Right lobe of liver (tissue), 6 donors: ENCODE data around the gene RRAGD. TPM values are rescaled to one million over a fixed set of nuclear protein-coding genes. Genes with fewer than 3 reads are reported as not detected.

Experiments
- ATAC-seq, 4 donors: fragments of 200-7000 bp; cut with Tn5 transposase; one replicate each; pipeline ENCODE4 v1.9.1; 2020; ENCODE audit warnings: mild to moderate bottlenecking in 4 of 4, moderate library complexity in 4 of 4
- DNase-seq, 3 donors: peaks; one replicate each; pipeline ENCODE4 v3.0.0-alpha.2; 2020
- H3K27ac ChIP-seq, 3 donors: fragments of 200-600 bp; one replicate each; pipeline ENCODE4 v1.8.0; 2022
- H3K27me3 ChIP-seq, 2 donors: fragments of 200-600 bp; one replicate each; pipeline ENCODE4 v1.8.0; 2022
- H3K36me3 ChIP-seq, 4 donors: fragments of 200-600 bp; sonication (generic) in 1 of 4; one replicate each; pipeline versions ENCODE4 v1.5.1 to v1.8.0; 2017 to 2022; ENCODE audit warnings: control low read depth in 1 of 4
- H3K4me1 ChIP-seq, 4 donors: fragments of 200-600 bp; sonication (generic) in 1 of 4; one replicate each; pipeline versions ENCODE4 v1.5.1 to v1.8.0; 2017 to 2022; ENCODE audit warnings: control low read depth in 1 of 4
- H3K4me3 ChIP-seq, 3 donors: fragments of 200-600 bp; one replicate each; pipeline ENCODE4 v1.8.0; 2022
- H3K9me3 ChIP-seq, 4 donors: fragments of 200-600 bp; sonication (generic) in 1 of 4; one replicate each; pipeline versions ENCODE4 v1.5.1 to v1.8.0; 2017 to 2022; ENCODE audit warnings: control low read depth in 1 of 4
- POLR2A ChIP-seq: fragments of 450-650 bp; IDR thresholded peaks from one replicate; pipeline ENCODE4 v1.6.1; 2017; ENCODE audit warnings: antibody characterized with exemption, mild to moderate bottlenecking
- WGBS: methylation state at CpG from one replicate; pipeline ENCODE4 v1.1.6; 2018; ENCODE audit warnings: low coverage, low lambda C conversion rate; ENCODE audit not compliant: insufficient coverage; ENCODE audit errors: missing lambda C conversion rate; 5-methylcytosine and 5-hydroxymethylcytosine counted together
- intact Hi-C, 2 donors: fragments of 100-400 bp; cut with DNase I; formaldehyde crosslinking; loops; one replicate each; pipeline versions ENCODE4 v1.11.2 to v1.14.1; 2022
- total RNA-seq, 6 experiments: library from RNA; depleted of rRNA in 2 of 6; stranded (reverse); fragments of >200 nt in 2 of 6; fragmentation: NEBNext Ultra II Directional in 3 of 6; extraction: Animal tissue kit (Norgen Biotek cat#: 25700) in 3 of 6; gene quantifications; one replicate each; pipeline versions ENCODE4 v1.1.0 to v1.2.4, GENCODE V29; 2016 to 2023
- TF ChIP-seq, protein P1 (sequence below), 4 donors: fragments of 200-600 bp in 3 of 4; fragments of 450-650 bp in 1 of 4; IDR thresholded peaks; one replicate each; pipeline versions ENCODE4 v1.5.1 to v1.8.0; 2016 to 2022; ENCODE audit warnings: antibody characterized with exemption in 4 of 4, mild to moderate bottlenecking in 2 of 4
- donor health status: DM: no; HTN: yes; CAD: no.
- donor health status: DM: no; HTN: no; CAD: no.
- donor health status: DM: no; HTN: no; CAD: no.
- donor health status: DM: no; HTN: yes; CAD: no.
- donor health status: DM: no; HTN: yes; CAD: no.

The RRAGD gene
- total RNA-seq, 6 experiments from 2014 or later, result 7.1 to 18.7 (median 12.2) TPM

DNA sequence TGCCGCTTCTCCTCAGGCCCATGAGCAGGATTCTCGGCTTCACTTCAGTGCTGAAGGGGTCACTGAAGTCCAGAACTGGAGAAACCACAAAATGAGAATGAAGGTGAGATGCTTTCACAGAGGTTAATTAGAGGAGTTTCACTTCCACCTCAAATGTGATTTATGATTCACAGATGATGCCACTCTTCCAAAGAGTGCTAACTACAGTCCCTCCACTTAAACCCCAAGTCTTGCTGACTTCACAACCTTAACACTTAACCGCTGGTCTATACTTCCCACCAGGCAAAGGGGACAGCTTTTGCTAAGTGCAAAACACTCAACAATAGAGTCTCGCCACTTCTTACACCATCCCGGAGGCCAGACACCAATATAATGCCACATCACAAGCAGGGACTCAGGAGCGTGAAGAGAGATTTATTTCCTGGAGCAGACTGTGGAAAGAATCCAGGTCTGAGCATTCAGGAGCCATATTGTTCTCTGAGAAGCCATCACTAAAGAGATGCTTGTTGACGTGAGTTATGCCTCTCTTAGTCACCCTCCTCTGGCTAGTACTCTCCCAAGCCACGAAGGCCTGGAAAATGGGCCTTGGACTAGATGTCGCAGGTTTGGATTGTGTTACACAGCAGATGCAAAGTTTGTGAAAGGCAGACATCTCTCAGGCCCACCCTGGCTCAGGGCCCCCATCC is 24.4 kb downstream of the RRAGD start:
- H3K4me3 ChIP-seq, result no peak overlapping the region
- H3K27me3 ChIP-seq, result no peaks in the 10 kb centered on the region
- 89% methylated on average over 8 of the region's 9 CpGs for WGBS
- H3K9me3 ChIP-seq, result no peaks in the 10 kb centered on the region
- H3K4me1 ChIP-seq, result no peaks in the 10 kb centered on the region
- H3K36me3 ChIP-seq, result no peaks in the 10 kb centered on the region
- intact Hi-C loops, result no loop called here
- no peak overlapping the region for H3K27ac ChIP-seq
- ATAC-seq (no peak), DNase-seq (no peak)
- TF ChIP-seq POLR2A, result no peak
- TF ChIP-seq, protein P1, sequence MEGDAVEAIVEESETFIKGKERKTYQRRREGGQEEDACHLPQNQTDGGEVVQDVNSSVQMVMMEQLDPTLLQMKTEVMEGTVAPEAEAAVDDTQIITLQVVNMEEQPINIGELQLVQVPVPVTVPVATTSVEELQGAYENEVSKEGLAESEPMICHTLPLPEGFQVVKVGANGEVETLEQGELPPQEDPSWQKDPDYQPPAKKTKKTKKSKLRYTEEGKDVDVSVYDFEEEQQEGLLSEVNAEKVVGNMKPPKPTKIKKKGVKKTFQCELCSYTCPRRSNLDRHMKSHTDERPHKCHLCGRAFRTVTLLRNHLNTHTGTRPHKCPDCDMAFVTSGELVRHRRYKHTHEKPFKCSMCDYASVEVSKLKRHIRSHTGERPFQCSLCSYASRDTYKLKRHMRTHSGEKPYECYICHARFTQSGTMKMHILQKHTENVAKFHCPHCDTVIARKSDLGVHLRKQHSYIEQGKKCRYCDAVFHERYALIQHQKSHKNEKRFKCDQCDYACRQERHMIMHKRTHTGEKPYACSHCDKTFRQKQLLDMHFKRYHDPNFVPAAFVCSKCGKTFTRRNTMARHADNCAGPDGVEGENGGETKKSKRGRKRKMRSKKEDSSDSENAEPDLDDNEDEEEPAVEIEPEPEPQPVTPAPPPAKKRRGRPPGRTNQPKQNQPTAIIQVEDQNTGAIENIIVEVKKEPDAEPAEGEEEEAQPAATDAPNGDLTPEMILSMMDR (IDR thresholded peaks at IDR 0.05), result no peak

GRCh38 chr6:89386917-89387491 is 25.1 kb downstream of the RRAGD start:
- Histone ChIP-seq H3K9me3 (no peaks in the 10 kb centered on the region), H3K27me3 (no peaks in the 10 kb centered on the region), H3K4me1 (no peaks in the 10 kb centered on the region), H3K4me3 (no peak overlapping the region), H3K27ac (no peak overlapping the region), H3K36me3 (no peaks in the 10 kb centered on the region)
- ATAC-seq (no peak), DNase-seq (no peak)
- intact Hi-C loops, result no loop called here
- WGBS, result 87% methylated on average over 6 of the region's 6 CpGs
- TF ChIP-seq POLR2A, result no peak
- TF ChIP-seq, protein P1 (IDR thresholded peaks at IDR 0.05), result no peak

GRCh38 chr6:89385846-89386245 is 26.2 kb downstream of the RRAGD start:
- Histone ChIP-seq H3K27ac (no peak overlapping the region), H3K27me3 (no peaks in the 10 kb centered on the region), H3K9me3 (no peaks in the 10 kb centered on the region), H3K4me1 (no peaks in the 10 kb centered on the region), H3K36me3 (no peaks in the 10 kb centered on the region), H3K4me3 (no peak overlapping the region)
- ATAC-seq (no peak), DNase-seq (no peak)
- 100% methylated on average over 3 of the region's 7 CpGs for WGBS
- TF ChIP-seq POLR2A, result no peak
- TF ChIP-seq, protein P1 (IDR thresholded peaks at IDR 0.05), result no peak
- intact Hi-C loops, result no loop called here

GRCh38 chr6:89385156-89385667 is 26.9 kb downstream of the RRAGD start:
- TF ChIP-seq, protein P1 (IDR thresholded peaks at IDR 0.05), result no peak
- H3K27ac ChIP-seq, result no peak overlapping the region
- WGBS, result 83% methylated on average over 3 of the region's 5 CpGs

More at GRCh38 chr6:89385156-89385667, 26.9 kb downstream of the RRAGD start:
- H3K4me3 ChIP-seq, result no peak overlapping the region
- no peaks in the 10 kb centered on the region for H3K27me3 ChIP-seq
- intact Hi-C loops, result no loop called here
- H3K4me1 ChIP-seq, result no peaks in the 10 kb centered on the region
- ATAC-seq (no peak), DNase-seq (no peak)
- no peaks in the 10 kb centered on the region for H3K9me3 ChIP-seq
- no peaks in the 10 kb centered on the region for H3K36me3 ChIP-seq
